ENCODE data around the gene UGT2A1. TPM values are rescaled to one million over a fixed set of nuclear protein-coding genes. Genes with fewer than 3 reads are reported as not detected.

UGT2A1 gene
- total and polyA plus RNA-seq, 2 of the 13 experiments (the other 11 are each of a cell fraction or from before 2014, with no cell fraction given), result not detected

GRCh38 chr4:69701696-69702095 lies 48.6 kb upstream of the UGT2A1 start:
- Histone ChIP-seq H3K9ac (ENCODE audit: insufficient read depth, low read depth, low read length) (no peak overlapping the region), H3K79me2 (ENCODE audit: insufficient read depth, low read length) (no peaks in the 10 kb centered on the region), H2AFZ (ENCODE audit: low read length) (no peak overlapping the region), H3K9me3 (ENCODE audit: low read length) (no peaks in the 10 kb centered on the region; the same call in 1 of the 2 replicates), H3K4me3 (replicated peaks in 1 of 3; ENCODE audit: insufficient read depth in 1 of 3, low read depth in 2 of 3, low read length in 3 of 3) (no peak overlapping the region), H3K27ac (ENCODE audit: extremely low read length, insufficient read depth, low read length) (no peak overlapping the region), H3K27me3 (ENCODE audit: control insufficient read depth in 1 of 2, insufficient read depth in 2 of 2, low read length in 2 of 2) (no peaks in the 10 kb centered on the region; a peak in 1 of 5 replicates), H4K20me1 (ENCODE audit: insufficient read depth, low read length) (no peaks in the 10 kb centered on the region), H3K4me1 (ENCODE audit: insufficient read depth, low read length) (no peaks in the 10 kb centered on the region), H3K36me3 (replicated peaks in 1 of 2; ENCODE audit: control insufficient read depth in 1 of 2, insufficient read depth in 2 of 2, low read length in 2 of 2) (no peaks in the 10 kb centered on the region), H3K4me2 (ENCODE audit: low read depth, low read length) (no peak overlapping the region)
- 93% methylated on average over 4 of the region's 4 CpGs for WGBS (ENCODE audit: low lambda C conversion rate)
- BruUV-seq (replicated peaks), result no TSS peak
- FAIRE-seq (no peak), DNase-seq (ENCODE audit: low spot score) (no peak), ATAC-seq (no peak)
- TF ChIP-seq ZNF816 (CRISPR knock-in tag; IDR thresholded peaks at IDR 0.05; ENCODE audit: borderline replicate concordance), result no peak
- intact Hi-C loops (cut with micrococcal nuclease; ENCODE audit: unreplicated experiment), result no loop called here
- ChIA-PET POLR2A (no interaction called here), CTCF (ENCODE audit: low intra/inter-chr PET ratio, low total read pairs) (no interaction called here)
- in situ Hi-C loops (cut with HindIII; ENCODE audit: extremely low pct_ligation_motif_present, low pct_unique_long_range_greater_than_20kb), result no loop called here

GRCh38 chr4:69697536-69698242 lies 44.6 kb upstream of the UGT2A1 start:
- Histone ChIP-seq H4K20me1 (ENCODE audit: insufficient read depth, low read length) (no peaks in the 10 kb centered on the region), H3K4me3 (replicated peaks in 1 of 3; ENCODE audit: insufficient read depth in 1 of 3, low read depth in 2 of 3, low read length in 3 of 3) (no peak overlapping the region), H3K9me3 (ENCODE audit: low read length) (peaks cover 9% of the 10 kb centered on the region; the same call in 1 of the 2 replicates), H2AFZ (ENCODE audit: low read length) (no peak overlapping the region), H3K4me2 (ENCODE audit: low read depth, low read length) (no peak overlapping the region), H3K4me1 (ENCODE audit: insufficient read depth, low read length) (no peaks in the 10 kb centered on the region), H3K27me3 (ENCODE audit: control insufficient read depth in 1 of 2, insufficient read depth in 2 of 2, low read length in 2 of 2) (no peaks in the 10 kb centered on the region; a peak in 1 of 5 replicates), H3K36me3 (replicated peaks in 1 of 2; ENCODE audit: control insufficient read depth in 1 of 2, insufficient read depth in 2 of 2, low read length in 2 of 2) (no peaks in the 10 kb centered on the region), H3K27ac (ENCODE audit: extremely low read length, insufficient read depth, low read length) (no peak overlapping the region), H3K9ac (ENCODE audit: insufficient read depth, low read depth, low read length) (no peak overlapping the region), H3K79me2 (ENCODE audit: insufficient read depth, low read length) (no peaks in the 10 kb centered on the region)
- FAIRE-seq (no peak), DNase-seq (ENCODE audit: low spot score) (no peak), ATAC-seq (no peak)
- CTCF ChIA-PET (ENCODE audit: low intra/inter-chr PET ratio, low total read pairs), result no interaction called here
- in situ Hi-C loops (cut with HindIII; ENCODE audit: extremely low pct_ligation_motif_present, low pct_unique_long_range_greater_than_20kb) (loop anchor here (25.0 kb wide), 1 partner anchor 815 kb away; the partner anchor contains the start of gene AMTN), intact Hi-C loops (cut with micrococcal nuclease; ENCODE audit: unreplicated experiment) (no loop called here)
- WGBS (ENCODE audit: low lambda C conversion rate), result 90% methylated on average over 1 of the region's 1 CpG
- BruUV-seq (replicated peaks), result no TSS peak
- POLR2A ChIA-PET, result no interaction called here
- TF ChIP-seq ZNF746 (CRISPR knock-in tag; IDR thresholded peaks at IDR 0.05) (no peak), CBX1 (IDR thresholded peaks at IDR 0.05; ENCODE audit: low read depth) (no peak), ZNF549 (CRISPR knock-in tag; IDR thresholded peaks at IDR 0.05) (no peak), SKIL (CRISPR knock-in tag; IDR thresholded peaks at IDR 0.05; ENCODE audit: borderline replicate concordance) (no peak), ZNF253 (CRISPR knock-in tag; IDR thresholded peaks at IDR 0.05; ENCODE audit: borderline replicate concordance) (no peak), ZNF10 (CRISPR knock-in tag; IDR thresholded peaks at IDR 0.05; ENCODE audit: borderline replicate concordance, low read depth) (no peak), PHB2 (IDR thresholded peaks at IDR 0.05; ENCODE audit: partially characterized antibody) (no peak), ZFP1 (CRISPR knock-in tag; IDR thresholded peaks at IDR 0.05) (no peak), XBP1 (CRISPR knock-in tag; IDR thresholded peaks at IDR 0.05) (no peak), ZBTB2 (CRISPR knock-in tag; IDR thresholded peaks at IDR 0.05; ENCODE audit: low read depth) (no peak)
- TF ChIP-seq, protein P1, sequence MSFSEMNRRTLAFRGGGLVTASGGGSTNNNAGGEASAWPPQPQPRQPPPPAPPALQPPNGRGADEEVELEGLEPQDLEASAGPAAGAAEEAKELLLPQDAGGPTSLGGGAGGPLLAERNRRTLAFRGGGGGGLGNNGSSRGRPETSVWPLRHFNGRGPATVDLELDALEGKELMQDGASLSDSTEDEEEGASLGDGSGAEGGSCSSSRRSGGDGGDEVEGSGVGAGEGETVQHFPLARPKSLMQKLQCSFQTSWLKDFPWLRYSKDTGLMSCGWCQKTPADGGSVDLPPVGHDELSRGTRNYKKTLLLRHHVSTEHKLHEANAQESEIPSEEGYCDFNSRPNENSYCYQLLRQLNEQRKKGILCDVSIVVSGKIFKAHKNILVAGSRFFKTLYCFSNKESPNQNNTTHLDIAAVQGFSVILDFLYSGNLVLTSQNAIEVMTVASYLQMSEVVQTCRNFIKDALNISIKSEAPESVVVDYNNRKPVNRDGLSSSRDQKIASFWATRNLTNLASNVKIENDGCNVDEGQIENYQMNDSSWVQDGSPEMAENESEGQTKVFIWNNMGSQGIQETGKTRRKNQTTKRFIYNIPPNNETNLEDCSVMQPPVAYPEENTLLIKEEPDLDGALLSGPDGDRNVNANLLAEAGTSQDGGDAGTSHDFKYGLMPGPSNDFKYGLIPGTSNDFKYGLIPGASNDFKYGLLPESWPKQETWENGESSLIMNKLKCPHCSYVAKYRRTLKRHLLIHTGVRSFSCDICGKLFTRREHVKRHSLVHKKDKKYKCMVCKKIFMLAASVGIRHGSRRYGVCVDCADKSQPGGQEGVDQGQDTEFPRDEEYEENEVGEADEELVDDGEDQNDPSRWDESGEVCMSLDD (CRISPR knock-in tag; IDR thresholded peaks at IDR 0.05; ENCODE audit: borderline replicate concordance), result no peak
